PC-9 (cell line): ENCODE measurements around the gene VWA5B1. TPM values are rescaled to one million over a fixed set of nuclear protein-coding genes. Genes with fewer than 3 reads are reported as not detected.

Experiments used
- BruUV-seq: library from RNA; stranded (reverse); fragments of 400-500 nt; replicated peaks from 2 replicates; lab custom pipeline; 2021; lab: Mats Ljungman, UMichigan
- CTCF ChIA-PET: fragments of 300-600 bp; sonication (Branson Sonifier 250); formaldehyde crosslinking; loops from one replicate; lab custom pipeline; 2022; ENCODE audit warnings: antibody characterized with exemption; lab: Charles Lee
- POLR2A ChIA-PET: fragments of 300-600 bp; sonication (Branson Sonifier 250); formaldehyde crosslinking; loops from one replicate; lab custom pipeline; 2022; ENCODE audit warnings: antibody characterized with exemption; ENCODE audit not compliant: unreplicated experiment; lab: Charles Lee
- DNase-seq, 2 experiments: peaks; one replicate each; pipeline versions ENCODE4 v3.0.0 to v3.0.0-alpha.2; 2015 to 2022; ENCODE audit warnings: mixed read lengths in 1 of 2
- H2AFZ ChIP-seq: fragments of 200-600 bp; sonication (generic); 2 replicates; pipeline ENCODE4 v1.8.1; 2017; ENCODE audit warnings: antibody characterized with exemption
- H3F3A ChIP-seq: fragments of 200-600 bp; sonication (generic); 2 replicates; pipeline ENCODE4 v1.8.1; 2017; ENCODE audit warnings: antibody characterized with exemption, mild to moderate bottlenecking, low read depth; ENCODE audit not compliant: insufficient read depth
- H3K27ac ChIP-seq: fragments of 200-600 bp; sonication (generic); 2 replicates; pipeline ENCODE4 v1.6.1; 2016; ENCODE audit warnings: mixed run types
- H3K27me3 ChIP-seq: fragments of 200-600 bp; sonication (generic); 2 replicates; pipeline ENCODE4 v1.6.1; 2016; ENCODE audit warnings: low read depth, mixed run types; ENCODE audit not compliant: insufficient read depth
- H3K36me3 ChIP-seq: fragments of 200-600 bp; sonication (generic); 2 replicates; pipeline ENCODE4 v1.6.1; 2016; ENCODE audit warnings: low read depth, mixed run types
- H3K4me1 ChIP-seq: fragments of 200-600 bp; sonication (generic); replicated peaks from 2 replicates; pipeline ENCODE4 v1.6.1; 2016; ENCODE audit warnings: mixed run types; ENCODE audit not compliant: insufficient read depth
- H3K4me2 ChIP-seq: fragments of 200-600 bp; sonication (generic); 2 replicates; pipeline ENCODE4 v1.6.1; 2017; ENCODE audit warnings: mixed run types
- H3K4me3 ChIP-seq: fragments of 200-600 bp; sonication (generic); 2 replicates; pipeline ENCODE4 v1.6.1; 2016; ENCODE audit warnings: mixed run types
- H3K79me2 ChIP-seq: fragments of 200-600 bp; sonication (generic); 2 replicates; pipeline ENCODE4 v1.6.1; 2017; ENCODE audit warnings: low read depth, mixed run types
- H3K9me2 ChIP-seq: fragments of 200-600 bp; sonication (generic); 2 replicates; pipeline ENCODE4 v1.8.1; 2017; ENCODE audit warnings: mild to moderate bottlenecking; ENCODE audit not compliant: insufficient read depth
- H3K9me3 ChIP-seq: fragments of 200-600 bp; sonication (generic); 2 replicates; pipeline ENCODE4 v1.8.1; 2016; ENCODE audit warnings: low read depth; ENCODE audit not compliant: insufficient read depth
- H4K20me1 ChIP-seq: fragments of 200-600 bp; sonication (generic); 2 replicates; pipeline ENCODE4 v1.8.1; 2017; ENCODE audit not compliant: insufficient read depth
- EZH2 ChIP-seq: fragments of 200-600 bp; sonication (generic); IDR thresholded peaks from 2 replicates; pipeline ENCODE4 v1.8.0; 2017; ENCODE audit warnings: antibody characterized with exemption, low read depth
- intact Hi-C: fragments of 100-400 bp; cut with micrococcal nuclease; formaldehyde crosslinking; loops from one replicate; pipeline ENCODE4 v1.10.0; 2022; ENCODE audit not compliant: unreplicated experiment
- total RNA-seq: library from RNA; stranded (reverse); gene quantifications from 2 replicates; pipeline ENCODE4 v1.2.3, GENCODE V29; 2021
- TF ChIP-seq, protein P1 (sequence below): fragments of 200-600 bp; sonication (generic); conservative IDR thresholded peaks from 2 replicates; pipeline ENCODE4 v1.6.1; 2017; ENCODE audit warnings: mixed run types, antibody characterized with exemption, mild to moderate bottlenecking, moderate library complexity

Gene VWA5B1
- total RNA-seq, 1 experiment from 2014 or later: not detected

DNA sequence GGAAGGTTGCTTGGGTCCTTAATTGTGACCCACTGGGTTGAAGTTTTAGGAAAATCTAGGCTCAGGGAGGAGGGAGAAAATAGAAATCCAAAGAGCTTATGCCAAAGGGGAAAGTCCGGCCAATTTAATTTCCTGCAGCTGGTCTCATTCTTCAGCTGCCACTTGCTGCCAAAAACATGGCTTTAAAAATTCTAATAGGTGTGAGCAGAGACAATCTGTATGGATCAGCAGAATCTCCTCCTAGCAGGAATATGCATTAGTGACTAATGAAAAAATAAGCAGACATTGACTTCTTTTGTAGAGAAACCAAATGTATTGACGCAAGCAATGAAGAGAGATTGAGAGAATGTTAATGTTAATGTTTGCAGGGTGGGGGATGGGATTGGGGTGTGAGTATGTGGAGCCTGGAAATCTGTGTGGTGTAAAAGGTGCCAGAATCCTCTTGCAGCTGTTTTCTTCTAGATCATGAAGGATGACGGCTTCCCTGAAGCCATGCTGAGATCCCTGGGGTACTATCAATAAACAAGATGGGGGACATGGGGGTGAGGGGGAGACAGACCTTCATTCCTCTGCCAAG is 35.3 kb downstream of the VWA5B1 start:
- H3K4me3 ChIP-seq: no peak overlapping the region
- POLR2A ChIA-PET: no interaction called here
- no peaks in the 10 kb centered on the region for H3K9me2 ChIP-seq
- CTCF ChIA-PET: no interaction called here
- TF ChIP-seq, protein P1, sequence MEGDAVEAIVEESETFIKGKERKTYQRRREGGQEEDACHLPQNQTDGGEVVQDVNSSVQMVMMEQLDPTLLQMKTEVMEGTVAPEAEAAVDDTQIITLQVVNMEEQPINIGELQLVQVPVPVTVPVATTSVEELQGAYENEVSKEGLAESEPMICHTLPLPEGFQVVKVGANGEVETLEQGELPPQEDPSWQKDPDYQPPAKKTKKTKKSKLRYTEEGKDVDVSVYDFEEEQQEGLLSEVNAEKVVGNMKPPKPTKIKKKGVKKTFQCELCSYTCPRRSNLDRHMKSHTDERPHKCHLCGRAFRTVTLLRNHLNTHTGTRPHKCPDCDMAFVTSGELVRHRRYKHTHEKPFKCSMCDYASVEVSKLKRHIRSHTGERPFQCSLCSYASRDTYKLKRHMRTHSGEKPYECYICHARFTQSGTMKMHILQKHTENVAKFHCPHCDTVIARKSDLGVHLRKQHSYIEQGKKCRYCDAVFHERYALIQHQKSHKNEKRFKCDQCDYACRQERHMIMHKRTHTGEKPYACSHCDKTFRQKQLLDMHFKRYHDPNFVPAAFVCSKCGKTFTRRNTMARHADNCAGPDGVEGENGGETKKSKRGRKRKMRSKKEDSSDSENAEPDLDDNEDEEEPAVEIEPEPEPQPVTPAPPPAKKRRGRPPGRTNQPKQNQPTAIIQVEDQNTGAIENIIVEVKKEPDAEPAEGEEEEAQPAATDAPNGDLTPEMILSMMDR: no peak
- TF ChIP-seq EZH2: no peak
- DNase-seq: no peak
- H3K27ac ChIP-seq: no peak overlapping the region
- H4K20me1 ChIP-seq: no peaks in the 10 kb centered on the region
- H3K4me2 ChIP-seq: no peak overlapping the region
- no peaks in the 10 kb centered on the region for H3K4me1 ChIP-seq
- no peak overlapping the region for H2AFZ ChIP-seq
- no peaks in the 10 kb centered on the region for H3K27me3 ChIP-seq
- no peaks in the 10 kb centered on the region for H3K36me3 ChIP-seq
- intact Hi-C loops: no loop called here
- H3K79me2 ChIP-seq: no peaks in the 10 kb centered on the region
- H3F3A ChIP-seq: no peaks in the 10 kb centered on the region
- no peaks in the 10 kb centered on the region for H3K9me3 ChIP-seq
- no TSS peak for BruUV-seq

DNA sequence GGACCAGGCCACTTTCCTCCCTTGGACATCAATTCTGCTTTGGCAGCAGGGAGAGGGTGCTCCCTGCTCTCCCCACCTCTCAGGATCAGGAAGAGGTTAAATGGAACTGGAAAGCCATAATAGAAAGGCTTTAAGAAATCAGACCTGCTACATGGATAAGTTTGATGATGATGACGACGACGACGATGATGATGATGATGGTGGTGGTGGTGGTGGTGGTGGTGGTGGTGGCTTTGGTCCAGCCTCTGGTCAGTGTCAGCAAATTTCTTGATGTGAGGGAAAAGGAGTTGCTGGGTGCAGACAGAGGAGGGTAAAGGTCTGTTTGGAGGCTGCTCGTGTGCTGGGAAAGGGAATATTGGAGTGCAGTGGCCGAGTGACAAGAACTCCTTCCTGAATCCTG is 36.8 kb downstream of the VWA5B1 start:
- H3F3A ChIP-seq: no peaks in the 10 kb centered on the region
- H3K4me3 ChIP-seq: no peak overlapping the region
- no peak overlapping the region for H3K27ac ChIP-seq
- H3K79me2 ChIP-seq: no peaks in the 10 kb centered on the region
- no peaks in the 10 kb centered on the region for H3K9me2 ChIP-seq
- no peak for TF ChIP-seq EZH2
- TF ChIP-seq, protein P1: no peak
- intact Hi-C loops: no loop called here
- H3K36me3 ChIP-seq: no peaks in the 10 kb centered on the region
- H3K9me3 ChIP-seq: no peaks in the 10 kb centered on the region
- POLR2A ChIA-PET: no interaction called here
- H3K4me1 ChIP-seq: no peaks in the 10 kb centered on the region
- DNase-seq: no peak
- CTCF ChIA-PET: no interaction called here
- no peaks in the 10 kb centered on the region for H3K27me3 ChIP-seq
- no peaks in the 10 kb centered on the region for H4K20me1 ChIP-seq
- BruUV-seq: no TSS peak
- H3K4me2 ChIP-seq: no peak overlapping the region
- no peak overlapping the region for H2AFZ ChIP-seq

DNA sequence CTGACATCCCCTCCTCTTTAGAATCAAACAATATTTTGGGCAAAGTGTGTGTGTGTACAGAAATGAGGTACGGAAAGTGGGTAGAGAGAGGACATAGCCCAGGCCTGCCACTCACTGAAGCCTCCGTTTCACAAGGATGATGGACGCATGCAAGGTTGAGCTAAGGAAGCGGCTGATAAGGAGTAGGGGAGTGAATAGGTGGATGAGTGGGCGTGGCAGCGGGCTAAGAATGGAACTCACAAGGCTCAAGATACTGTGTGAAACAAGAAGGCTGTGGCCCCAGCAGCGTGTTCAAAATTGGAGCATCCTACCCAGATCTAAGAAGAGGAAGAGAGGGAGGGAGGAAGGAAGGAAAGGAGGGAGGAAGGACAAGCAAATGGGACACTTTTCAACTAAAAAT is 37.5 kb downstream of the VWA5B1 start:
- no TSS peak for BruUV-seq
- Histone ChIP-seq H3K36me3 (no peaks in the 10 kb centered on the region), H3K79me2 (no peaks in the 10 kb centered on the region), H4K20me1 (no peaks in the 10 kb centered on the region), H3K9me2 (no peaks in the 10 kb centered on the region), H3K4me3 (no peak overlapping the region), H3K4me2 (no peak overlapping the region), H3K4me1 (no peaks in the 10 kb centered on the region), H3K27ac (no peak overlapping the region), H3F3A (no peaks in the 10 kb centered on the region), H3K27me3 (no peaks in the 10 kb centered on the region), H2AFZ (no peak overlapping the region), H3K9me3 (no peaks in the 10 kb centered on the region)
- intact Hi-C loops: no loop called here
- TF ChIP-seq EZH2: no peak
- TF ChIP-seq, protein P1: no peak
- DNase-seq: no peak
- ChIA-PET POLR2A (no interaction called here), CTCF (no interaction called here)
